Stimulated activated naive CD4-positive, alpha-beta T cell treated with Interleukin-2 at 50 U/mL for 16 hours (primary cell): Measurements from ENCODE around the gene HID1.
"Not testable (repeated sequence)": the region's sequence is repeated elsewhere in the genome, so short reads cannot be mapped to it uniquely, and the experiment has no call there.

Experiments used
- DNase-seq: peaks from one replicate; lab custom pipeline; 2025; lab: John Stamatoyannopoulos, UW

HID1 gene

GRCh38 chr17:74922694-74923537 lies 49.6 kb downstream of the HID1 start, which contains the start of gene USH1G:
Gene USH1G (minus strand): TSS chr17:74923255. CDS start chr17:74923073, 182 bp downstream.
- DNase-seq = no peak

- DNase-seq = no peak
Observed at GRCh38 chr17:74922172-74922571, 50.4 kb downstream of the HID1 start.

GRCh38 chr17:74921769-74922168 lies 50.8 kb downstream of the HID1 start:
- no peak for DNase-seq

GRCh38 chr17:74921026-74921681 lies 51.4 kb downstream of the HID1 start:
- no peak for DNase-seq

- no peak for DNase-seq
Observed at GRCh38 chr17:74920642-74921025, 51.9 kb downstream of the HID1 start.

- DNase-seq = no peak
Observed at GRCh38 chr17:74920306-74920620, 52.3 kb downstream of the HID1 start.

GRCh38 chr17:74919440-74920305 lies 52.9 kb downstream of the HID1 start:
- no peak for DNase-seq

GRCh38 chr17:74918906-74919305 lies 53.7 kb downstream of the HID1 start:
- DNase-seq = no peak

GRCh38 chr17:74917430-74917829 lies 55.1 kb downstream of the HID1 start:
- DNase-seq = no peak

GRCh38 chr17:74916851-74917199 lies 55.7 kb downstream of the HID1 start:
- no peak for DNase-seq

- DNase-seq = no peak
Observed at GRCh38 chr17:74916136-74916850, 56.3 kb downstream of the HID1 start.

GRCh38 chr17:74911423-74911822 lies 61.1 kb downstream of the HID1 start:
- not testable (repeated sequence) for DNase-seq

- not testable (repeated sequence) for DNase-seq
Observed at GRCh38 chr17:74909097-74909496, 63.5 kb downstream of the HID1 start.

GRCh38 chr17:74907012-74907411 lies 65.5 kb downstream of the HID1 start:
- no peak for DNase-seq

- DNase-seq = not testable (repeated sequence)
Observed at GRCh38 chr17:74906214-74906793, 66.3 kb downstream of the HID1 start.

GRCh38 chr17:74904687-74905409 lies 67.7 kb downstream of the HID1 start:
- DNase-seq = no peak

GRCh38 chr17:74903671-74904070 lies 68.9 kb downstream of the HID1 start:
- DNase-seq = no peak

- DNase-seq = no peak
Observed at GRCh38 chr17:74903034-74903433, 69.5 kb downstream of the HID1 start.

- DNase-seq = no peak
Observed at GRCh38 chr17:74901353-74902135, 71.0 kb downstream of the HID1 start.
